Thoracic aorta endothelial cell (primary cell): ENCODE data around the gene HEPACAM2. TPM values are rescaled to one million over a fixed set of nuclear protein-coding genes. Genes with fewer than 3 reads are reported as not detected.

ENCODE experiments used
- total RNA-seq: library from RNA; depleted of rRNA; stranded (reverse); fragments of >200 nt; gene quantifications from 2 replicates; pipeline ENCODE4 v1.2.3, GENCODE V29; 2012

HEPACAM2 gene
- total RNA-seq: not detected in 2 replicates

GRCh38 chr7:93226310-93226709, at the start of gene HEPACAM2:
HEPACAM2 (minus strand) TSS chr7:93226469.

GRCh38 chr7:93231799-93232672, 5.8 kb upstream of the HEPACAM2 start, which contains the start of gene VPS50:
VPS50 (plus strand) TSS chr7:93232366; CDS start chr7:93232468, 102 bp downstream.

GRCh38 chr7:93148144-93148543, 78.1 kb downstream of the HEPACAM2 start, which contains the start of gene SAMD9L:
SAMD9L (minus strand) TSS chr7:93148385; CDS start chr7:93135971, 12,414 bp downstream.

Other genes with a start within 250 kb of the HEPACAM2 start
- 15.8 and 16.8 TPM in 2 replicates for gene SAMD9, start 108.5 kb downstream of the HEPACAM2 start, total RNA-seq
- 24.3 and 26.5 TPM in 2 replicates for gene SAMD9L, start 78.1 kb downstream of the HEPACAM2 start, total RNA-seq
- 40.3 and 43.4 TPM in 2 replicates for gene VPS50, start 5.9 kb upstream of the HEPACAM2 start, total RNA-seq